Nephron (organoid): ENCODE measurements around the gene DCTN4.

Experiments used
- H3K27ac Mint-ChIP-seq, 3 experiments: 2 replicates each; pipeline ENCODE4 v1.8.0; 2020; ENCODE audit warnings: mixed read lengths in 3 of 3, mild to moderate bottlenecking in 2 of 3, moderate library complexity in 1 of 3
- H3K27me3 Mint-ChIP-seq: 2 replicates; pipeline ENCODE4 v1.8.0; 2021; ENCODE audit warnings: low read depth, mild to moderate bottlenecking, moderate library complexity, mixed read lengths
- H3K36me3 Mint-ChIP-seq: 2 replicates; pipeline ENCODE4 v1.8.0; 2020; ENCODE audit warnings: low read depth, mixed read lengths
- H3K4me1 Mint-ChIP-seq: 2 replicates; pipeline ENCODE4 v1.8.0; 2020; ENCODE audit warnings: mixed read lengths
- H3K4me3 Mint-ChIP-seq, 3 experiments: 2 replicates each; pipeline ENCODE4 v1.8.0; 2020; ENCODE audit warnings: mild to moderate bottlenecking in 3 of 3, mixed read lengths in 3 of 3, moderate library complexity in 2 of 3
- H3K9me3 Mint-ChIP-seq: 2 replicates; pipeline ENCODE4 v1.8.0; 2020; ENCODE audit warnings: mixed read lengths
- CTCF ChIP-seq, 3 experiments: fragments of 200-600 bp; sonication (generic); IDR thresholded peaks; one replicate each; pipeline ENCODE4 v1.5.0; 2021; ENCODE audit warnings: antibody characterized with exemption in 3 of 3; ENCODE audit not compliant: unreplicated experiment in 3 of 3

DCTN4 gene

GRCh38 chr5:150672884-150673275, 85.9 kb downstream of the DCTN4 start:
- H3K27ac Mint-ChIP-seq, result peak overlapping the region; percentile 50 to 96 (median 81)
- TF ChIP-seq CTCF (IDR thresholded peaks at IDR 0.05; ENCODE audit: unreplicated experiment in 3 of 3), result no peak
- peaks cover 4% of the 10 kb centered on the region for H3K36me3 Mint-ChIP-seq
- peaks cover 10% of the 10 kb centered on the region for H3K27me3 Mint-ChIP-seq
- H3K9me3 Mint-ChIP-seq, result no peaks in the 10 kb centered on the region
- peak overlapping the region; percentile 85 to 89 (median 88) for H3K4me3 Mint-ChIP-seq
- H3K4me1 Mint-ChIP-seq, result peaks cover 31% of the 10 kb centered on the region

GRCh38 chr5:150672237-150672883, 86.5 kb downstream of the DCTN4 start:
- Mint-ChIP-seq H3K27me3 (peaks cover 8% of the 10 kb centered on the region), H3K4me1 (peaks cover 31% of the 10 kb centered on the region), H3K9me3 (no peaks in the 10 kb centered on the region), H3K27ac (peak overlapping the region; percentile 50 to 96 (median 81)), H3K36me3 (peaks cover 2% of the 10 kb centered on the region), H3K4me3 (peak overlapping the region; percentile 85 to 89 (median 88))
- no peak for TF ChIP-seq CTCF (IDR thresholded peaks at IDR 0.05; ENCODE audit: unreplicated experiment in 3 of 3)

GRCh38 chr5:150671509-150672236, 87.1 kb downstream of the DCTN4 start:
- no peak for TF ChIP-seq CTCF (IDR thresholded peaks at IDR 0.05; ENCODE audit: unreplicated experiment in 3 of 3)
- no peaks in the 10 kb centered on the region for H3K36me3 Mint-ChIP-seq
- H3K27ac Mint-ChIP-seq, result peak overlapping the region; percentile 50 to 96 (median 81)
- peaks cover 8% of the 10 kb centered on the region for H3K27me3 Mint-ChIP-seq
- no peaks in the 10 kb centered on the region for H3K9me3 Mint-ChIP-seq
- peak overlapping the region; percentile 85 to 89 (median 89) for H3K4me3 Mint-ChIP-seq
- peaks cover 31% of the 10 kb centered on the region for H3K4me1 Mint-ChIP-seq

GRCh38 chr5:150670948-150671310, 87.9 kb downstream of the DCTN4 start:
- Mint-ChIP-seq H3K27me3 (peaks cover 8% of the 10 kb centered on the region), H3K27ac (peak overlapping the region in 2 of 3 experiments; percentile 72 to 77), H3K4me3 (peak overlapping the region; percentile 78 to 89 (median 86)), H3K36me3 (no peaks in the 10 kb centered on the region), H3K4me1 (peaks cover 31% of the 10 kb centered on the region), H3K9me3 (no peaks in the 10 kb centered on the region)
- TF ChIP-seq CTCF (IDR thresholded peaks at IDR 0.05; ENCODE audit: unreplicated experiment in 3 of 3), result no peak

- Mint-ChIP-seq H3K27ac (peak overlapping the region in 2 of 3 experiments; percentile 72 to 77), H3K36me3 (no peaks in the 10 kb centered on the region), H3K4me1 (peaks cover 31% of the 10 kb centered on the region), H3K9me3 (no peaks in the 10 kb centered on the region), H3K27me3 (peaks cover 8% of the 10 kb centered on the region), H3K4me3 (peak overlapping the region; percentile 78 to 89 (median 86))
- TF ChIP-seq CTCF (IDR thresholded peaks at IDR 0.05; ENCODE audit: unreplicated experiment in 3 of 3), result no peak
Measured at GRCh38 chr5:150670275-150670947, 88.4 kb downstream of the DCTN4 start.
